OCI-LY7 (cell line): ENCODE results near the gene ZNF175.

Experiments
- EZH2phosphoT487 ChIP-seq: fragments of 200-600 bp; sonication (generic); IDR thresholded peaks from 2 replicates; pipeline ENCODE4 v1.6.1; 2018; ENCODE audit warnings: low read depth, borderline replicate concordance, mild to moderate bottlenecking, mixed run types, antibody characterized with exemption, low read length, moderate library complexity, mixed read lengths
- TF ChIP-seq, protein P1 (sequence below): fragments of 200-600 bp; sonication (generic); conservative IDR thresholded peaks from 2 replicates; pipeline ENCODE4 v1.5.1; 2014; ENCODE audit warnings: mild to moderate bottlenecking, antibody characterized with exemption, low read length, moderate library complexity, mixed read lengths

DNA sequence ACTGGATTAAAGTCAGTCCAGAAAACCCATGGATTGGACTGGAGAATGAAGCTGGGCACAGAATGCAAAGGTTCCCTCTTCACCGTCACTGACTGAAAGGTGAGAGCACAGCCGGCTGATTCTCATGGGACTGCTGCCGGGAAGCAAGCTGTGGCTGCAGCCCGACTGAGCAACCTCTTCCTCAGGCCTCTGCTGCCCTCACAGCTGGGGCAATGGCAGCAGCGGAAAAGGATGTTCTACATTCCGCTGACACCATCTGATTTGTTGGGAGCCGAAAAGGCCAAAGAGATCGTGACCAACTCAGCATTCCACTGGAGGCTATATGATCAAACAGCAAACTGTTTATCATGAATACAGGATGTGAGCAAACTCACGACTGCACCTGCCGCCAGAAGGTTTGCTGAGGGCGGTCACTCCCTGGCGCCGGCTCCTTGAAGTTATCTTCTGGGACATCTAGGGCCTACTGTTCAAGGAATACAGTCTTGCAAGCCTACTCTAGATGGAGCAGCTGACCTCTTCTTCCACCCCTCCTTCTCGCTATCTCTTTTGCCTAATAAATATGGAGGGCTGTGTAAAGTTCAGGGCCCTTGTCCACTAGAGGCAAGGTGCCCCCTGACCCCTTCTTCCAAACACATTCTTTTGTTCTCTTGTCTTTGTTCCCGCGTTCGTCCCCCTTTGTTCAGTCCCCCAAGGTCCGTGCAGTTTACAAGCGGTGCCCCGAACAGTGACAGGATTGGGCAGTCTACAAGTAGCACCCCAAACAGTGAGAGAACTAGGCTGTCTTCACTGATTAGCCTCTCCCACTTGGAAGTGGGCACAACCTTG, 20.0 kb upstream of the ZNF175 start:
- TF ChIP-seq, protein P1, sequence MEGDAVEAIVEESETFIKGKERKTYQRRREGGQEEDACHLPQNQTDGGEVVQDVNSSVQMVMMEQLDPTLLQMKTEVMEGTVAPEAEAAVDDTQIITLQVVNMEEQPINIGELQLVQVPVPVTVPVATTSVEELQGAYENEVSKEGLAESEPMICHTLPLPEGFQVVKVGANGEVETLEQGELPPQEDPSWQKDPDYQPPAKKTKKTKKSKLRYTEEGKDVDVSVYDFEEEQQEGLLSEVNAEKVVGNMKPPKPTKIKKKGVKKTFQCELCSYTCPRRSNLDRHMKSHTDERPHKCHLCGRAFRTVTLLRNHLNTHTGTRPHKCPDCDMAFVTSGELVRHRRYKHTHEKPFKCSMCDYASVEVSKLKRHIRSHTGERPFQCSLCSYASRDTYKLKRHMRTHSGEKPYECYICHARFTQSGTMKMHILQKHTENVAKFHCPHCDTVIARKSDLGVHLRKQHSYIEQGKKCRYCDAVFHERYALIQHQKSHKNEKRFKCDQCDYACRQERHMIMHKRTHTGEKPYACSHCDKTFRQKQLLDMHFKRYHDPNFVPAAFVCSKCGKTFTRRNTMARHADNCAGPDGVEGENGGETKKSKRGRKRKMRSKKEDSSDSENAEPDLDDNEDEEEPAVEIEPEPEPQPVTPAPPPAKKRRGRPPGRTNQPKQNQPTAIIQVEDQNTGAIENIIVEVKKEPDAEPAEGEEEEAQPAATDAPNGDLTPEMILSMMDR: no peak
- no peak for TF ChIP-seq EZH2phosphoT487
